Measurements from ENCODE around the gene ATP4A.

The ATP4A gene

DNA sequence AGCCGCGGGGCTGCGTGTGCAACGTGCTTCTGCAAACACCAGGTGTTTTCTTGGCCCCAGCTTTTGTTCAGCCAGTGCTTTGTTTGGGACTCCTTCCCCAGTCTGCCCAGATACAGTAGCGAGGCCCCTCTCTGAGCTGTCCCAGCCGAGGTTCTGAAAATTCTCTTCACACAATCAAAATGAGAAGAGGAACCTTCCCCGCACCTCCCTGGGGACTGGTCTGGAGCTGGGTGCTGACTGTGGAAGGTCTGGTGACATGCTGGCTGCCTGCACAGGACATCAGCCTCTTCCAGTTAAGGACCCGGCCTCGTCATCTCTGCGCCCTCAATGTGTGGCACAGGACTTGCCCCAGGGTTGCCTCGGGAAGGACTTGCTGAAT is 4.2 kb downstream of the ATP4A start:
- H3K4me3 ChIP-seq (ENCODE audit: low read depth, low read length) = peak overlapping the region; percentile 49
- DNase-seq (ENCODE audit: low read depth) = peak; percentile 83
- TF ChIP-seq, protein P1, sequence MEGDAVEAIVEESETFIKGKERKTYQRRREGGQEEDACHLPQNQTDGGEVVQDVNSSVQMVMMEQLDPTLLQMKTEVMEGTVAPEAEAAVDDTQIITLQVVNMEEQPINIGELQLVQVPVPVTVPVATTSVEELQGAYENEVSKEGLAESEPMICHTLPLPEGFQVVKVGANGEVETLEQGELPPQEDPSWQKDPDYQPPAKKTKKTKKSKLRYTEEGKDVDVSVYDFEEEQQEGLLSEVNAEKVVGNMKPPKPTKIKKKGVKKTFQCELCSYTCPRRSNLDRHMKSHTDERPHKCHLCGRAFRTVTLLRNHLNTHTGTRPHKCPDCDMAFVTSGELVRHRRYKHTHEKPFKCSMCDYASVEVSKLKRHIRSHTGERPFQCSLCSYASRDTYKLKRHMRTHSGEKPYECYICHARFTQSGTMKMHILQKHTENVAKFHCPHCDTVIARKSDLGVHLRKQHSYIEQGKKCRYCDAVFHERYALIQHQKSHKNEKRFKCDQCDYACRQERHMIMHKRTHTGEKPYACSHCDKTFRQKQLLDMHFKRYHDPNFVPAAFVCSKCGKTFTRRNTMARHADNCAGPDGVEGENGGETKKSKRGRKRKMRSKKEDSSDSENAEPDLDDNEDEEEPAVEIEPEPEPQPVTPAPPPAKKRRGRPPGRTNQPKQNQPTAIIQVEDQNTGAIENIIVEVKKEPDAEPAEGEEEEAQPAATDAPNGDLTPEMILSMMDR (IDR thresholded peaks at IDR 0.05; ENCODE audit: insufficient read depth, low read depth, low read length, missing control alignments) = no peak

DNA sequence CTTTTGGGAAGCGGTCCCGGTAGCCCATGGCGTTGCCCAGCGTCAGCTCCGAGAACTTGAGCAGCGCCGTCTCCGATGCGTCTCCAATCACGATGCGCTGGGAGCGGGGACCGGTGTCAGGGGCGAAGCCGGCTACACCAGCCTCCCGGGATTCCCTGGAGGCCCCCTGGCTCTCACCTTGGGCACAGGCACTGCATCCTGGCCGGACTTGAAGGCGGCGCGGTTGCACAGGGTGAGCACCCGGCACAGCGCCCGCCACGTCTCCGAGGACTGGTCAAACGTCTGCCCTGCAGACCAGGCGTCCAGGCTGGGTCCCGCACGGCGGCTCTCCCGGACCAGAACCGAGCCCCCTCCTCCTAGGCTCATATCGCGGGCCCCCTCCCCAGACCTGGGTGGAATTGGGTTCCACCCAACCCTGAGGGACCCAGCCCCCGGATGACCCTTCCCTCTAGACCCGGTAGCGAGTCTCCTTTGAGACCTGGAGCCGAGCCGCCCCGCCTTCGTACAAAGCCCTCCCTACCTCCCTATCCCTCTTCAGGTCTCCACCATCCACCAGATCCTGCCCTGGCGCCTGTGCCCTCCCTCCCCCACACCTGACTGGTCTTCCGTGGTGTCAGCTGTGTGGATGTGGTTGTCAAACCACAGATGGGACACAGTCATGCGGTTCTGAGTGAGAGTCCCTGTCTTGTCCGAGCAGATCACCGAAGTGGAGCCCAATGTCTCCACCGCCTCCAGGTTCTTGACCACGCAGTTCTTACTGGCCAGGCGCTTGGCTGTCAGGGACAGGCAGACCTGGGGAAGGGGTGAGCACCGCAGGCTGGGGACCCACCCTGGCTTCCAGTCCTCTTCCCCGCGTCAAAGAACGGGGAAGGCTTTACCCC is 4.8 kb downstream of the ATP4A start:
- H3K4me3 ChIP-seq (ENCODE audit: low read depth, low read length) = peak overlapping the region; percentile 49
- TF ChIP-seq, protein P1 (IDR thresholded peaks at IDR 0.05; ENCODE audit: insufficient read depth, low read depth, low read length, missing control alignments) = no peak
- peak; percentile 47 for DNase-seq (ENCODE audit: low read depth)

DNA sequence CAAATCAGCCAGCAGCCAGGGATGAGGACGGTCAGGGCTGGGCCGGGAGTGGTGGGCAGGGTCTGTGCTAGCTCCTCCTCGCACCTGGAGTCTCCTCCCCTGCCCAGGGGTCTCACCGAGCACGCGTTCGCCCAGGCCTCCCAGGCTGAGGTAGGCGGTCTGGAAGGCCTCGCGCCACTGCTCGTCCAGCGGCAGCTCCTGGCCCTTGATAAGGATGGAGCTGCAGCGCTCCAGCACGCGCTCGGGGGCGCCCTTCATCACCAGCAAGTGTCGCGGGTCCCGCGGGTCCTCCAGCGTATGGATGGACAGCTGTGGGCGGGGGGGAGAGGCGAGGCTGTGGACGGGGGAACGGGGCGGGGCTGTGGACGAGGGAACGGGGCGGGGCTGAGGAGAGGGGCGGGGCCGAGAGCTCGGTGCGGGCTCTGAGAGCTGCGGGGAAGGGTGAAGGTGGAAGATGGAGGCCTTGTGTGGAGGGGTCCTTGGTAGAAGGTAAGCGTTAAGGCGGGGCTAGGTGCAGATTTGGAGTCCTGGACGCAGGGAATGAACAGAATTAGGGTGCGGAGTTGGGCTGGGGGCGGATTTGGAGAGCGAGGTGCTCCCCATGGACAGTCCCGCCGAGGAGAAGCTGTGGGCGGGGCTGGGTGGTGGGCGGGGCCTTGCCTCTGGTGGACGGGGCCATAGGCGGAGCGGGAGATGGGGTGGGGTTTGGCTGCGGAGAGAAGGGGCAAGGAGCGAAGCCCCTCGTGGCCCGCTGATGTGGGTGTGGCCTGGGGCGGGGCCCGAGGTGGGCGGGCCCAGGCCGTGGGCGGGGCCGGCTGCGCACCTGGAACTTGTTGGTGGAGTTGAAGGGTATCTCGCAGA is 5.7 kb downstream of the ATP4A start:
- peak overlapping the region; percentile 49; the same call in 1 of the 2 replicates for H3K4me3 ChIP-seq (ENCODE audit: low read depth, low read length)
- DNase-seq (ENCODE audit: low read depth) = peak; percentile 46
- TF ChIP-seq, protein P1 (IDR thresholded peaks at IDR 0.05; ENCODE audit: insufficient read depth, low read depth, low read length, missing control alignments) = no peak

DNA sequence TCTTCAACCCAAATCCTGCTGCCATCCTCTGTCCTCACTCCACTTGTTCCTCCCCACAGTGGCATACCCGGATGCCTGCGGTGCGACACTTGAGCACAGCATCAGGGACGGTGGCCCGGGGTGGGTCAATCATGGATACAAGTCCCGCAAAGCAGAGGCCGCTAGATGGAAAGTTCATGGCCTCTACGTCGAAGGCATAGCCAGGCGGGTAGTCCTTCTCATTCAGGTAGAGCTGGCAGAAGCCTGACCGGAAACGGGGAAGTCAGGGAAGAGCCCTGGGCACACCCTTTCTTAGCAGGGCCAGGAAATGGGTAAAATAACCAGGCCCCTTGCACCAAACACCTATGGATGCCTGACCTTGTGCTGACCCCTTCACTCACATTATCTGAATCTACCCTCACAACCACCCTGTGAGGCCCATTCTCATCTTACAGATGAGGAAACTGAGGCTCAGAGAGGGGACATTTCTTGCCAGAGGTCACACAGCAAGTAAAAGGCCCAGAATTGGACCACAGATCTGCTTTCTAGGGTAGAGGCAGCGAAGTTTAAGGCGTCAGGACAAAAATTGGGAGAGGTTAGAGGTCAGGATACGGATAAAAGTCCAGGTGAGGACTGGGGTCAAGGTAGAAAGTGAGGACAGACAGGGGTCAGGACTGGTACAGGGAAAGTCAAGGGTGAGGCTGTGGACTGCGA is 6.5 kb downstream of the ATP4A start:
- H3K4me3 ChIP-seq (ENCODE audit: low read depth, low read length) = no peak overlapping the region
- TF ChIP-seq, protein P1 (IDR thresholded peaks at IDR 0.05; ENCODE audit: insufficient read depth, low read depth, low read length, missing control alignments) = no peak
- no peak for DNase-seq (ENCODE audit: low read depth)

DNA sequence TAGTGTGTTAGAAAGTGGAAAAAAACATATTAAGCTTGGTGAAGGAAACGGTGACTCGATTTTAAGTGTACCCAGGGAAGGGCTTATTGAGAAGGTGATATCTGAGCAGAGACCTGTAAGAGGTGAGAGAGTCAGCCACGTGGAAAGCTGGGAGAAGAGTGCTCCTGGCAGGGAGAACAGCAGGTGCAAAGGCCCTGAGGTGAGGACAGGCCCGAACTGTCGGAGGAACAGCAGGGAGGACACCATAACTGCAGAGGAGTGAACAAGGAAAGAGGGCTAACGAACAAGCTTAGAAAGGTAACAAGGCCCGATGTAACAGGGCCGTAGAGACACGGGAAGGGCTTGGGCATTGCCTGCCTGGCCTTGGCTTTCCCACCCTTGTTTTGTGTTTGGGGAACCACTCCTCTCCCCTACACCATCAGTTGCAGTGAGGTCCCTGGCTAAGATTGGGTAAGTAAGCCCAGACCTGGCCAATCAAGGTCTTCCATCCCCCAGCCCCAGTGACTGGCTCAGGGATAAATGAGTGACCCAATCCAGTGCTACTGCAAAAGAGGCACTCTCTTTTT is 7.3 kb downstream of the ATP4A start:
- TF ChIP-seq, protein P1 (IDR thresholded peaks at IDR 0.05; ENCODE audit: insufficient read depth, low read depth, low read length, missing control alignments) = no peak
- H3K4me3 ChIP-seq (ENCODE audit: low read depth, low read length) = no peak overlapping the region
- no peak for DNase-seq (ENCODE audit: low read depth)

DNA sequence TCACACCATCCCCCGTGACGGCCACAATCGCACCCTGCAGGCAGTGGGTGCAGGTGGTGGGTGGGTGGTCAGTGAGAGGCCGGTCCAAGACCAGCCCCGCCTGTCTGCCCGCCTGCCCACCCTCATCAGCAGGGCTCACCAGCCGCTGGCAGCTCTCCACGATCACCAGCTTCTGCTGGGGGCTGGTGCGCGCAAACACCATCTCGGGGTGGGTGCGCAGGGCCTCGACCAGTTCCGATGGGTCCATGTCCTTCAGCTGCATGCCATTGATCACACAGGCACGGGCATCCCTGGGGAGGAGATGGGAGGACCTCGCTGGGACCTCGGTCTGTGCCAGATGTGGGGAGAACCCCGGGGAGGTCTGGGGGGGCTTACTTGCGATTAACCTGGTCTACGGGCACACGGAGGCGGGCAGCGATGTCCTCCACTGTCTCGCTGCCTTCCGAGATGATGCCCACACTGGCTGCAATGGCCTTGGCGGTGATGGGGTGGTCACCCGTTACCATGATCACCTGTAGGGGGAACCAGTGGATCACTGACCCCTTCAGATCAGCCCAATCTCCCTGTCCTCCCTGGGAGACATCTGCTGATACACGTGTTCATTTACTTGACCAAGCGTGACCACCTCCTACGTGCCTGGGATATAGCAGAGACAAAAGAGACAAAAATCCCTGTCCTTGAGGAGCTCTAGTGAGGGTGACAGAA is 8.0 kb downstream of the ATP4A start:
- TF ChIP-seq, protein P1 (IDR thresholded peaks at IDR 0.05; ENCODE audit: insufficient read depth, low read depth, low read length, missing control alignments) = no peak
- peak; percentile 53 for DNase-seq (ENCODE audit: low read depth)
- no peak overlapping the region for H3K4me3 ChIP-seq (ENCODE audit: low read depth, low read length)
